Measurements from ENCODE around the gene OR4D6. TPM values are rescaled to one million over a fixed set of nuclear protein-coding genes. Genes with fewer than 3 reads are reported as not detected.

OR4D6 gene
- total RNA-seq, 4 donors from 2014 or later, result not detected

DNA sequence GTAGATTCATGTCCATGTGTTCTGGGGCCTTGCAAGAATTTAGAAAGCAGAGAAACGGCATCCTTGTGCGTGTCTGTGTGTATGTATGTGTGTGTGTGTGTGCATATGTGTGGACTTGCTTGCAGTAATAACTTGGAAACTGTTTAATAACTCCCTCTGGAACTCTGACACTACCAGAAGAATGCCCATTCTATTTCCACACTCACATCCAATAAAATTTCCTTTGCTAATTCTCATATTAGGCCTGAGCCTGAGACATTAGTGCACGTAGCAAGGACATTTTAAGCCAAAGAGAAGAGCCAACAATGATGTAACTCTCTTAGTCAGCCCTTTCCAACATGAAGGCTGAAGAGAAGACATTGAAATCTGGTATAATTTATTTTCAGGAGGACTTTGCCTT, 3.2 kb downstream of the OR4D6 start:
- TF ChIP-seq CTCF (IDR thresholded peaks at IDR 0.05) (no peak), EP300 (IDR thresholded peaks at IDR 0.05) (no peak), POLR2AphosphoS5 (IDR thresholded peaks at IDR 0.05) (no peak), POLR2A (IDR thresholded peaks at IDR 0.05) (no peak)
- H3K9me3 ChIP-seq, result no peaks in the 10 kb centered on the region
- no peaks in the 10 kb centered on the region for H3K36me3 ChIP-seq
- no peak for ATAC-seq
- H3K4me3 ChIP-seq, result no peak overlapping the region
- no peak overlapping the region for H3K27ac ChIP-seq
- H3K4me1 ChIP-seq, result no peaks in the 10 kb centered on the region
- 54 to 56% methylated on average over 3 of the region's 3 CpGs for WGBS, 2 donors (ENCODE audit: low coverage in 1 of 2)
- H3K27me3 ChIP-seq, result no peaks in the 10 kb centered on the region

GRCh38 chr11:59463190-59463641, 6.5 kb downstream of the OR4D6 start:
- H3K4me1 ChIP-seq, result no peaks in the 10 kb centered on the region
- no peak overlapping the region for H3K4me3 ChIP-seq
- peak; percentile 7 for TF ChIP-seq POLR2AphosphoS5 (IDR thresholded peaks at IDR 0.05)
- TF ChIP-seq CTCF (IDR thresholded peaks at IDR 0.05), result no peak
- no peaks in the 10 kb centered on the region for H3K9me3 ChIP-seq
- H3K36me3 ChIP-seq, result no peaks in the 10 kb centered on the region
- peak; percentile 81 for ATAC-seq
- no peak overlapping the region for H3K27ac ChIP-seq
- H3K27me3 ChIP-seq, result no peaks in the 10 kb centered on the region
- WGBS, 2 donors (ENCODE audit: low coverage in 1 of 2), result 31% methylated on average over 5 of the region's 5 CpGs

DNA sequence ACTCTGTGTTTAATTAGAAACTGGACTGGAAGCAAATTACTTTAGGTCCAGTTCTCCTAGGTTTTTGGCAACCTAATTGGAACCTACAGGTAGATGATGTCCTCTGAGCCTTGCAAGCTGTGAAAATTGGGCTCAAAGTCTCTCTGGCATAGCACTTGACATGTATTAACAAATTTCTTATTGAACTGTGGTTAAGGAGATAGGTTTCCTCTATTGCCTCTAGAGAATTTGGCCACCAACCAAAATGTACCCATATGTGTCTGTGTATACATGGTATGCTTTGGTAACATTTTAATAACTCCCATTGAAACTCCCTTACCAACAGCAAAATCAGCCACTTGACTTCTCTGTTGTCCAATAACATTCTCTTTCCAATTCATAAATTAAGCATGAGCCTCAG, 16.3 kb downstream of the OR4D6 start, which contains the start of gene OR4D10:
Gene OR4D10 (plus strand): TSS at position 301 of the 400 bp plus-strand sequence. CDS start 4,115 bp downstream, outside the sequence.
- Histone ChIP-seq H3K4me1 (no peaks in the 10 kb centered on the region), H3K27me3 (no peaks in the 10 kb centered on the region), H3K4me3 (no peak within 1 kb of the TSS), H3K27ac (no peak within 1 kb of the TSS), H3K9me3 (no peaks in the 10 kb centered on the region), H3K36me3 (no peaks in the 10 kb centered on the region)
- TF ChIP-seq POLR2AphosphoS5 (IDR thresholded peaks at IDR 0.05) (no peak), EP300 (IDR thresholded peaks at IDR 0.05) (no peak), POLR2A (IDR thresholded peaks at IDR 0.05) (no peak), CTCF (IDR thresholded peaks at IDR 0.05) (no peak)
- no peak for ATAC-seq

GRCh38 chr11:59475176-59475575, 18.4 kb downstream of the OR4D6 start:
- Histone ChIP-seq H3K9me3 (no peaks in the 10 kb centered on the region), H3K4me1 (no peaks in the 10 kb centered on the region), H3K4me3 (no peak overlapping the region), H3K27ac (no peak overlapping the region), H3K36me3 (no peaks in the 10 kb centered on the region), H3K27me3 (no peaks in the 10 kb centered on the region)
- peak; percentile 43 for ATAC-seq
- TF ChIP-seq POLR2AphosphoS5 (IDR thresholded peaks at IDR 0.05), result no peak
- no peak for TF ChIP-seq EP300 (IDR thresholded peaks at IDR 0.05)
- no peak for TF ChIP-seq POLR2A (IDR thresholded peaks at IDR 0.05)
- TF ChIP-seq CTCF (IDR thresholded peaks at IDR 0.05), result no peak
- 65 to 70% methylated on average over 6 to 7 of the region's 9 CpGs for WGBS, 2 donors (ENCODE audit: low coverage in 1 of 2)

GRCh38 chr11:59479906-59480305, 23.1 kb downstream of the OR4D6 start:
- no peak for ATAC-seq
- Histone ChIP-seq H3K27ac (no peak overlapping the region), H3K36me3 (no peaks in the 10 kb centered on the region), H3K4me3 (no peak overlapping the region), H3K9me3 (no peaks in the 10 kb centered on the region), H3K4me1 (no peaks in the 10 kb centered on the region), H3K27me3 (no peaks in the 10 kb centered on the region)
- TF ChIP-seq EP300 (IDR thresholded peaks at IDR 0.05) (no peak), CTCF (IDR thresholded peaks at IDR 0.05) (no peak), POLR2AphosphoS5 (IDR thresholded peaks at IDR 0.05) (no peak), POLR2A (IDR thresholded peaks at IDR 0.05) (no peak)
